Left forelimb (tissue), 1 donor: ENCODE data around the gene RPS21.
"Not testable (repeated sequence)": the region's sequence is repeated elsewhere in the genome, so short reads cannot be mapped to it uniquely, and the experiment has no call there.

ENCODE experiments used
- DNase-seq: peaks from one replicate; pipeline ENCODE4 v3.0.0-alpha.2; 2018; ENCODE audit warnings: low spot score

Gene RPS21

GRCh38 chr20:62365814-62366369 is 21.0 kb upstream of the RPS21 start:
- DNase-seq, result no peak

DNA sequence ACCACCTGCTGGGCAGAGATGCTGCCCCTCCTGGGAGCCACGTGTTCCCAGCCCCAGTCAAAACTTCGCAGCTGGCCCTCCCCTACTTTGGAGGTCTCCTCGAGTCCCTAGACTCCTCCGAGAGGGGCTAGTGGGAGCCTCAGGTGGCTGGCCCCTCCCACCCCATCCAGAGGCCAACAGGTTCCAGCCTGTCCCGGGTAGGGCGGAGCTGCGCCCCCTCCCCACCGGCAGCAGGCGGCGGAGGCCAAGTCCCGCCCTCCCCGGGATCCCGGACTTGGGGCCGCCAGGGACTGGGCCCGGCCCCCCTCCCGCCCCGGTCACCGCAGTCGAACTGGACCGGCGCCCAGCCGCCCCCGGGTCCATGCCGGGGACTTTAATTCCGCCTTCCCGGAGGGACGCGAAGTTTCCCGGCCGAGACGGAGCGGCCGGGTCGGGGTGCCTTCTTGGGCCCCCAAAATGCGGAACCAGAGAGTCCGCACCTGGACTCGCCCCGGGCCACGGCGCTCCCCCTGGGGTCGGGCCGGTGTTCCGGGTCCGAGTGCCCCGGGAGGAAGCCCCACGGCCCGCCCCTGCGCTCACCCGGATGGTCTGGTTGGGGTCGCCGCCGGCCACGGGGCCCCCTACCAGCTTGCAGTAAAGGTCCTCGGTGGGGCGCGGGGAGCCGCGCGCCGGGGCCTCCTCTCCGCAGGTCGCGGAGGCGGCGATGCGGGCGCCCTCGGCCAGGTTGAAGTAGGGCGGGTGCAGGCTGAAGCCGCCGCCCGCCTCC is 20.4 kb upstream of the RPS21 start:
- DNase-seq, result no peak

DNA sequence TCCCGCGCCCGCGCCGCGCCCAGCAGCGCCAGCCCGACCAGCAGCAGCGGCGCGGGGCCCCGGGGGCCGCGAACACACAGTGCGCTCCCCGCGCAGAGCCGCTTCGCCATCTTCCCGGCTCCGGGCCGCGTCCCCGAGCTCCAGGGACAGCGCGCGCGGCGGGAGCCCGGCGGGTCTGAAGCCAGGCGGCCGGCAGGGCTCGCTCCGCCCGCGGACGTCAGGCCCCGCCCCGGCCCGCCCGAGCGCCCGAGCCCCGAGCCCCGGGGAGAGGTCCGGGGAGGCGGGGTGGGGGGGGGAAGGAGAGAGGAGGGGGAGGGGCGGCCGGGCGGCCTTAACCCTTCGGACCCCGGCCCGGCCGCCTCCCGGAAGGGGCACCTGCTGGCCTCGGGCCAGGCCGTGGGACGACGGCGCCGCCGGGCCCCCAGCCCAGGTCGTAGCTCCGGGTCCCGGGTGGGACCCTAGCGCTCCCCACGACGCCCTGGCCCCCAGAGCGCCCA is 19.7 kb upstream of the RPS21 start, which contains the start of gene LAMA5:
Gene LAMA5 (minus strand): TSS at position 177 of the 497 bp plus-strand sequence. CDS start 67 bp downstream, at position 110.
- no peak for DNase-seq

DNA sequence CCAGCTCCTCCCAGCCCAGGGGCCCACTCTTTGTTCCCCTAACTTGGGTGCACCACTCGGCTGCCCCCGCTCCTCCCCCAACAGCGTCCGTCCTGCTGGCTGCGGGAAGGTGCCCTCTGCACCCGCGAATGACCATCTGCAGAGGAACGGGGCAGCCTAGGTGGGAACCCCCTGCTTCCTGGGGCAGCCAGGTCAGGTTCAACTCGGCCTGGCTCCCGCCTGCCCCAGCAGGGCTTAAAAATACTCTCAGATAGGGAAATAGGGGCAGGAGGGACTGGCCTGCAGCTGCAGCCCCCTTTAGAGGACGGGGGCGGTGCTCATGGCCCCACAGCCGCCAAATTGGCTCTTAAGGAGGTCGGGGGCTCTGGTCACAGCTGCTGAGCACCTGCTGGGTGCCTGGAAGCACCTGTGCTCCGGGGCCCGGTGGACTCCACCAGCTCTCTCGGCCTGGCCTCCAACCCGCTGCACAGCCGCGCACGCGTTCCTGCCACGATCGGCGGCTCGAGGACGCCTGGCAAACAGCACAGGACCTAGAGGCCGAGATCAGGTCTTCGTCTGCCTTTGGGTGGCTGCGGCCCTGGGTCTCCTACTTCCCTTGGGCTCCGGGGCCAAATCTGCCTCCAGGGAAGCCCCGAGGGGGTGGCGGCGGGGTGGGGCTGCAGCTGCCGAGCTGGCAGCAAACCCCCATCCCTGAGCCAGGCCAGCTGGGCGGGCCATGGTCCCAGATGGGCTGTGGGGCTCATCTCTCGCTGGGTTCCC is 19.1 kb upstream of the RPS21 start:
- no peak for DNase-seq

- DNase-seq, result no peak
Measured at GRCh38 chr20:62368392-62368975, 18.4 kb upstream of the RPS21 start.

GRCh38 chr20:62368976-62369814 is 17.7 kb upstream of the RPS21 start:
- DNase-seq, result no peak

- DNase-seq, result no peak
Measured at GRCh38 chr20:62369815-62370114, 17.1 kb upstream of the RPS21 start.

GRCh38 chr20:62370115-62370806 is 16.6 kb upstream of the RPS21 start:
- no peak for DNase-seq

DNA sequence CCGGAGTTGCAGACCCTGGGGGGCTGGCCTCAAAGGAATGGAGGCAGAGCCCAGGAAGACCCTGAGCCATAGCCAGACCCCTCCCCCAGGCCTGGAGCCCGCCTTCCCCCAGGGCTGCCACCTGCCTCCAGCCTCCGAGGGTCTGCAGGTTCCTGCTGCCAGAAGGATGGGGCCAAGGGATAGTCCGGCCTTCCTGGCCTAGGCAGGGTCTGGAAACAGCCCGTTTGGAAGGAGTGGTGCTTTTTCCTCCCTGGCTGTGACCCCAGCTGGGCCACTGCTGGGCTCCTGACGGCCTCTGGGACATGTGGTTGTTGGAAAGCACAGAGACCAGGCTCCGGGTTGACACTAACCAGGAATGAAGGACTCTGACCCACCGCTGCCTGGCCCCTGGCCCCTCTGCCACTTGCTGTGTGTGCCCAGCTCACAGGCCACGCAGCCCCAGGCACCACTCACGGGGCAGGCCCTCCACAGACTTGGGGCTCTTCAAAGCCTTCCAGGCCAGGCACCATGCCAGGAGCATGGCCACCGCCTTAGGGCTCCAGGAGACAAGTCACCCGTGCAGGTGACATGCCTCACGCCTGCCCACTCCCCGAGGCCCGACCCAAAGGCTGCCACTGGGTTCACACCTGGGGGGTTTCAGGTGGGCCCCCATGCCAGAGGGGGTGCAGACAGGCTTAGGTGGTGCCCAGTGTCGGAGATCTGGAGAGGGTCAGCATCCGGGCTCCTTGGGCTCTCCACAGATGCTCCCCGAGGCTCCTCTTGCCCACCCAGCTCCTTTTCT is 15.9 kb upstream of the RPS21 start:
- no peak for DNase-seq

- DNase-seq, result no peak
Measured at GRCh38 chr20:62371588-62372041, 15.3 kb upstream of the RPS21 start.

- no peak for DNase-seq
Measured at GRCh38 chr20:62372042-62372993, 14.6 kb upstream of the RPS21 start.

- not testable (repeated sequence) for DNase-seq
Measured at GRCh38 chr20:62373631-62374179, 13.2 kb upstream of the RPS21 start.

DNA sequence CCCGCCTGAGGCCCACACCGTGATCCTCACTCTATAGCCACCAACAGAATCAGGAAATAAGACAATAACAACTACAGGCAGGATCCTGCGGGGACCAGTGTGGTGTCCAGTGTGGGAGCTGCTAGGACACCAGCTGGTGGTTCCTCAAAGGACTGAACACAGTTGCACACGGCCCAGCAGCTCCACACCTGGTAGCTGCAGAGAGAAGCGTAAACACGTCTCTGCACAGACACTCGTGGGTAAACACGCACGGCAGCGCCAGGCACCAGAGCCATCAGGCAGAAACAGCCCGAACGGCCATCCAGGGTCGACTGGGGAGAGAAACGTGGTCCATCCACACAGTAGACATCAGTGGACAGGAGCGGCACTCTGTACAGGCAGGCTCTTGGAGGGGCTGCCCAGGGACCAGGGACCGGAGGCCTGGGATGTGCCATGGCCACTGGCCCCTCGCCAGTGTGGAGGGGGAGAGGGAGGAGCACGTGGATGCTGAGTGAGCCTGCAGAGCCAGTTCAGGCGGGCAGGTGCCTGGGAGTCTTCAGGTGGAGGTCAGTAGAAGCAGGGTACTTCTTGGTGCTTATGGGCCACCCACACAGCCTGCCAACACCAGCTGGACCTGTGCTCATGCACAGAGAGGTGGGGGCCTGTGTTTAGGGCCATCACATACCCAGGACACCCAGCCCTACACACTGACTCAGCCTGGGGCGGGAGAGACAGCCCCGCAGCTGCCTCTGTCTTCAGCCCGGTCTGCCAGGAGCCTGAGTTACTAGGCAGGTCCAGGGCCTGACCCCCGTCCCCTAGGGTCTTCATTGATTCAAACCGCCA is 12.4 kb upstream of the RPS21 start:
- DNase-seq, result no peak

DNA sequence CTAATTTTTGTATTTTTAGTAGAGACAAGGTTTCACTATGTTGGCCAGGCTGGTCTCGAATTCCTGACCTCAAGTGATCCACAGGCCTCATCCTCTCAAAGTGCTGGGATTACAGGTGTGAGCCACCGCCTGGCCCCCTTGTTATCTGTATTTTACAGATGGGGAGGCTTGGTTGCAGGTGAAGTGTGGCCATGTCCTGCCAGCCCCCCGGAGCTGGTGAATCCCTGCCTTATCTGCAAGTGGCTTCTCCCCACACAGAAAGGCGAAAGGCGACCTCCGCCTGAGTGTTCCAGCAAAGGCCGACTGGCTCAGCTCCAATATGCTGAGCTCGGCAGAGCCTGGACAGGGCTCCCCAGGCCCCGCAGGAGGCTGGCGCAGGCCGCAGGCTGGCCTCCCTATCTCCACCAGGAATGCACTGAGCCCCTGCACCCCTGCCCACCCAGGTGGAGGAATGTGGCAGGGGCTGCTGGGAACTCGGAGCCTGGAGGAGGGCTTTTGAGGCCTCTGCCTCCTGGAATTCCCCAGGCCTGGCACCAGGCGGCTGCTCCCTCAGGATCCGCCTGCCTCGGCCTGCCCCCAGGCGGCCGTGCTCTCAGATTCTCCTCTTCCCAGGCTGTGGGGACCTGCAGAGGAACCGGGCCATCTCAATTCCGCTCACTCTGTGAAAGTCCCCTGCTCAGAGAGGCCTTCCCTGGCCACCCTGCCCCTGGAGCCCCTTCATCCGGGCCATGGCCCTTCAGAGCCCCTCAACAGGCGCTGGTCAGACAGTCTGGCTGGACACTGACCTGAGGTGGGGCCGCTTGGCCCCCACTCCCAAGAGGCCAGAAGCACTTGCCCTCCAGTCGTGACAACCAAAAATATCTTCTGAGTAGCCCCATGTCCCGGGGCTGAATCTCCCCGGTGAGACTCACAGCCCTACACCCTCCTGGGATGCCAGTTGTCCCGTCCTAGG is 10.5 kb upstream of the RPS21 start:
- DNase-seq, result no peak

GRCh38 chr20:62377064-62377461 is 9.8 kb upstream of the RPS21 start:
- no peak for DNase-seq

DNA sequence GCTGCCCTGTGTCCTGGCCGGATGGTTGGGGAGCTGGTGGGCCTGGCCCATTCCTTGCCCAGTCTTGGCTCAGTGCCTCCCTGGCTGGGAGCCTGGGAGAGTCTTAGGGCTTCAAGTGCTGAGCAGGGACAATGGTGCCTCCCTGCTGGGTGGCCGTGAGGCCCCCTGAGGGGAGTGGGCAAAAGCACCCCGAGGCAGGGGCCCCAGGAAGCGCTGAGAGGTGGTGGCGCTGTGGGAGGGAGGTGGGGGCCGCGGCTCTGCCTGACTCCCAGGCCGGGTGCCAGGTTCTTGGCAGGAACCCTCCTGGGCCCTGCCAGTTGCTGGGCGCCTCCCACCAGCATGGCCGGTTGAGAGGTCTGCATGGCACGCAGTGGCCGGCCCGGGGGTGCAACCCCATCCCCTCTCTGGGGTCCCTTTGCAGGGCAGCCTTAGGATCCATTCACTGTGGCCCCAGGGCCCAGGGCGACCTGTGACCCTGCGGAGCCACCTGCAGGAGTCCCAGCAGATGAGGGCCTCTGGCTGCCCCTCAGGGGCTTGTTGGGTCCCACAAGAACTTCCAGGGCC is 9.2 kb upstream of the RPS21 start:
- DNase-seq, result no peak
